CD4-positive, CD25-positive, alpha-beta regulatory T cell (primary cell): Measurements from ENCODE around the gene NSD1. TPM values are rescaled to one million over a fixed set of nuclear protein-coding genes. Genes with fewer than 3 reads are reported as not detected.

Source experiments
- ATAC-seq, 2 donors: fragments of 150-1000 bp; cut with Tn5 transposase; one replicate each; pipeline ENCODE4 v1.10.0; 2021; ENCODE audit warnings: low read depth in 2 of 2, moderate number of reproducible peaks in 2 of 2, moderate library complexity in 1 of 2
- DNase-seq, 3 donors: peaks; one replicate each; pipeline versions ENCODE4 v3.0.0 to v3.0.0-alpha.2; 2012 to 2022; ENCODE audit warnings: mixed read lengths in 1 of 3
- H3K27ac ChIP-seq: one replicate; pipeline ENCODE4 v1.7.0; 2013; ENCODE audit warnings: mild to moderate bottlenecking, low read length; ENCODE audit not compliant: insufficient read depth, poor library complexity, severe bottlenecking
- H3K27me3 ChIP-seq: one replicate; pipeline ENCODE4 v1.7.0; 2013; ENCODE audit warnings: low read length; ENCODE audit not compliant: control insufficient read depth, insufficient read depth
- H3K36me3 ChIP-seq: one replicate; pipeline ENCODE4 v1.7.0; 2013; ENCODE audit warnings: mild to moderate bottlenecking, low read length, moderate library complexity; ENCODE audit not compliant: control insufficient read depth, insufficient read depth
- H3K4me1 ChIP-seq: 2 replicates; pipeline ENCODE4 v1.7.0; 2013; ENCODE audit warnings: mild to moderate bottlenecking, low read length; ENCODE audit not compliant: insufficient read depth, control insufficient read depth, poor library complexity, severe bottlenecking
- H3K4me3 ChIP-seq: one replicate; pipeline ENCODE4 v1.7.0; 2013; ENCODE audit warnings: low read depth, mild to moderate bottlenecking, low read length, moderate library complexity
- H3K9me3 ChIP-seq, 2 experiments: 1 replicate in 1 of 2; 2 replicates in 1 of 2; pipeline ENCODE4 v1.7.0; 2013; ENCODE audit warnings: low read length in 2 of 2, mild to moderate bottlenecking in 1 of 2, moderate library complexity in 1 of 2; ENCODE audit not compliant: control insufficient read depth in 2 of 2
- H3K27ac Mint-ChIP-seq, 3 donors: one replicate each; pipeline ENCODE4 v1.8.0; 2020 to 2022; ENCODE audit warnings: mild to moderate bottlenecking in 3 of 3, mixed read lengths in 3 of 3, moderate library complexity in 2 of 3
- H3K27me3 Mint-ChIP-seq: one replicate; pipeline ENCODE4 v1.8.0; 2022; ENCODE audit warnings: mild to moderate bottlenecking, mixed read lengths
- H3K36me3 Mint-ChIP-seq: one replicate; pipeline ENCODE4 v1.8.0; 2020; ENCODE audit warnings: mixed read lengths
- H3K4me1 Mint-ChIP-seq, 4 donors: one replicate each; pipeline ENCODE4 v1.8.0; 2020 to 2022; ENCODE audit warnings: mixed read lengths in 4 of 4, mild to moderate bottlenecking in 1 of 4
- H3K4me3 Mint-ChIP-seq, 4 donors: one replicate each; pipeline ENCODE4 v1.8.0; 2020 to 2022; ENCODE audit warnings: mild to moderate bottlenecking in 4 of 4, mixed read lengths in 4 of 4, moderate library complexity in 3 of 4
- H3K9me3 Mint-ChIP-seq, 7 donors: one replicate each; pipeline ENCODE4 v1.8.0; 2020 to 2022; ENCODE audit warnings: mixed read lengths in 7 of 7, mild to moderate bottlenecking in 3 of 7, moderate library complexity in 2 of 7
- polyA plus RNA-seq, 4 donors: library from polyadenylated mRNA; unstranded; fragments of 300-500 nt; fragmentation: Illumina TruSeq; gene quantifications; one replicate each; pipeline ENCODE4 v1.2.3, GENCODE V29; 2021
- total RNA-seq: library from RNA; stranded (reverse); gene quantifications from one replicate; pipeline ENCODE4 v1.2.3, GENCODE V29; 2022

NSD1 gene
- total and polyA plus RNA-seq, 5 donors from 2014 or later: 25.9 to 125 (median 41.3) TPM

- Histone ChIP-seq H3K4me3 (no peak overlapping the region), H3K27ac (no peak overlapping the region), H3K4me1 (peaks cover 38% of the 10 kb centered on the region), H3K9me3 (no peaks in the 10 kb centered on the region), H3K36me3 (peaks cover 11% of the 10 kb centered on the region), H3K27me3 (no peaks in the 10 kb centered on the region)
- Mint-ChIP-seq H3K27me3 (no peaks in the 10 kb centered on the region), H3K4me1 (peaks cover 4 to 56% (median 21%) of the 10 kb centered on the region in 4 donors), H3K27ac (peak overlapping the region in 2 of 3 donors; percentile 70 to 76), H3K36me3 (peaks cover 12% of the 10 kb centered on the region), H3K9me3 (no peaks in the 10 kb centered on the region), H3K4me3 (peak overlapping the region; percentile 83 to 95 (median 90))
- DNase-seq (peak in 2 of 3 donors; percentile 24 to 69), ATAC-seq (no peak)
Observed at GRCh38 chr5:177310757-177311391, 177.3 kb downstream of the NSD1 start.

DNA sequence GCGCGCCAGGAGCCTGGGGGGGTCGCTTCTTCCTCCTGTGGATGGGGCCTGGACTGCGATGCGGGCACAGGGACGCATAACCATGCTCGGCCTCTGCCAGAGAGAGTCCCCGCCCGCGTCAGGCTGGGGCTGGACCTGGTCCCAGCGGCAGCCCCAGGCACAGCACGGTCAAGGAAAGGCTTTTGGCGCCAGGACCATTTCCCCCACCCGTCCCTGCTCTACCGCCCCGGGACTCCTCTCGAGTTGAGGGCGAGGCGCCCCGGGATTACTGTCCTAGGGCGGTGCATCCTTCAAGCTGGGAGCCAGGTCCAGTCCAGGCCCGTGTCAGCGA, 177.8 kb downstream of the NSD1 start:
- Mint-ChIP-seq H3K27ac (peak overlapping the region in 1 of 3 donors; percentile 55), H3K27me3 (no peaks in the 10 kb centered on the region), H3K9me3 (no peaks in the 10 kb centered on the region), H3K4me3 (peak overlapping the region; percentile 72 to 95 (median 84)), H3K36me3 (peaks cover 7% of the 10 kb centered on the region), H3K4me1 (peaks cover 4 to 53% (median 18%) of the 10 kb centered on the region in 4 donors)
- H3K4me1 ChIP-seq: peaks cover 36% of the 10 kb centered on the region
- no peak for ATAC-seq
- H3K36me3 ChIP-seq: peaks cover 6% of the 10 kb centered on the region
- no peak for DNase-seq
- no peaks in the 10 kb centered on the region for H3K9me3 ChIP-seq
- no peak overlapping the region for H3K4me3 ChIP-seq
- H3K27ac ChIP-seq: peak overlapping the region; percentile 67
- no peaks in the 10 kb centered on the region for H3K27me3 ChIP-seq

DNA sequence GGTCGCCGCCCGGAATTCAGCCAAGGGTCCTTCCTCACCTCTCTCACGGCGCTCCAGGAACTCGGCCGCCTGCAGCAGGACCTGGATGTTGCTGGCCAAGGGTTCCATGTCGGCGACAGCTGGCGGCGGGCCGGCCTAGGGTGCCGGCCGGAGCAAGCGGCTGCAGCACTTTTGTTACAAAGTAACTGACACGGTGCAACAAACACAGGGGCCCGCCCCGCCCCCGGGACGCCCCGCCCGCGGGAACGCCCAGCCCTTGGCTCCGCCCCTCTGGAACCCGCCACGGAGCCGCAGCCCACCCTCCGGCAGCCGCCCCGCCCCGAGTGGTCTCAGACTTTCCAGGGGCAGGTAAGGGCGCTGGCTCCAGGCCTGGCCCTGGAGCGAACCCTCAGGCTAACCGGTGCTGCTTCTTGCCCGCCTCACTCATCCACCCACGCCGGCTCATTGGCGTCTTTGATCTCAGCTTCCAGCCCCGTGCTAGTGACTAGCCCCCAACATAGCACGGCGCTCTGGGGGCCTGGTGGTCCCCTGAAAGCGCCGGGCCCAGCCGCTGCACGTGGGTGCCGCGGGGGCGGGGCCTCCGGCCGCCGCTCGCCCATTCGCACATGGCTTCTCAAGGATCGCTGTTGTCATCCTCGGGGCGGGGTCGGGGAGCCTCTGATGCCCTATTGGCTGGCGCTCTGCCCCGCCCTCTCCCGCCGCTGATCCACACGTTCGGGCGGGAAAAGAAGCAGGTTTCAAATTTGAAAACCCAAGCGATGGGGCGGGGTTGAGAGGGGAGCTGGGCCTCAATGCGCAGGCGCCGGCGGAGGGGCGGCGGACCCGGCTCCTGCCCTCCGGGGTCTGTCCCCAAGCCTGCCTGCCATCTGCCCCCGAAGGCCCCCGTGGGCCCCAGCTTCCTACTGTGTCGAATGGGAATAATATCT, 178.4 kb downstream of the NSD1 start, which contains the start of gene MXD3:
TSS of gene MXD3 (minus strand) at position 176 of the 926 bp plus-strand sequence. CDS start at position 108, 68 bp downstream.
- ATAC-seq (peak; percentile 90), DNase-seq (peak; percentile 93 to 97 (median 93))
- no peaks in the 10 kb centered on the region for H3K27me3 Mint-ChIP-seq
- H3K36me3 ChIP-seq: peaks cover under 1% of the 10 kb centered on the region
- no peaks in the 10 kb centered on the region for H3K9me3 ChIP-seq
- H3K36me3 Mint-ChIP-seq: peaks cover under 1% of the 10 kb centered on the region
- H3K9me3 Mint-ChIP-seq: no peaks in the 10 kb centered on the region
- peak within 1 kb of the TSS; percentile 83 to 96 (median 94) for H3K4me3 Mint-ChIP-seq
- H3K27ac ChIP-seq: peak within 1 kb of the TSS; percentile 67
- peaks cover 36% of the 10 kb centered on the region for H3K4me1 ChIP-seq
- peak within 1 kb of the TSS; percentile 70 to 77 (median 76) for H3K27ac Mint-ChIP-seq
- H3K4me3 ChIP-seq: peak within 1 kb of the TSS; percentile 68
- H3K4me1 Mint-ChIP-seq: peaks cover 4 to 47% (median 16%) of the 10 kb centered on the region in 4 donors
- no peaks in the 10 kb centered on the region for H3K27me3 ChIP-seq

GRCh38 chr5:177312649-177313181, 179.1 kb downstream of the NSD1 start:
- peak overlapping the region; percentile 68 for H3K4me3 ChIP-seq
- Mint-ChIP-seq H3K36me3 (no peaks in the 10 kb centered on the region), H3K27ac (peak overlapping the region in 1 of 3 donors; percentile 42), H3K4me1 (peaks cover 4 to 47% (median 16%) of the 10 kb centered on the region in 4 donors), H3K4me3 (peak overlapping the region; percentile 74 to 95 (median 85)), H3K9me3 (no peaks in the 10 kb centered on the region), H3K27me3 (no peaks in the 10 kb centered on the region)
- peaks cover 36% of the 10 kb centered on the region for H3K4me1 ChIP-seq
- no peaks in the 10 kb centered on the region for H3K27me3 ChIP-seq
- peak in 1 of 3 donors; percentile 82 for DNase-seq
- peak overlapping the region; percentile 67 for H3K27ac ChIP-seq
- no peaks in the 10 kb centered on the region for H3K36me3 ChIP-seq
- peak; percentile 2 to 5 for ATAC-seq
- no peaks in the 10 kb centered on the region for H3K9me3 ChIP-seq

DNA sequence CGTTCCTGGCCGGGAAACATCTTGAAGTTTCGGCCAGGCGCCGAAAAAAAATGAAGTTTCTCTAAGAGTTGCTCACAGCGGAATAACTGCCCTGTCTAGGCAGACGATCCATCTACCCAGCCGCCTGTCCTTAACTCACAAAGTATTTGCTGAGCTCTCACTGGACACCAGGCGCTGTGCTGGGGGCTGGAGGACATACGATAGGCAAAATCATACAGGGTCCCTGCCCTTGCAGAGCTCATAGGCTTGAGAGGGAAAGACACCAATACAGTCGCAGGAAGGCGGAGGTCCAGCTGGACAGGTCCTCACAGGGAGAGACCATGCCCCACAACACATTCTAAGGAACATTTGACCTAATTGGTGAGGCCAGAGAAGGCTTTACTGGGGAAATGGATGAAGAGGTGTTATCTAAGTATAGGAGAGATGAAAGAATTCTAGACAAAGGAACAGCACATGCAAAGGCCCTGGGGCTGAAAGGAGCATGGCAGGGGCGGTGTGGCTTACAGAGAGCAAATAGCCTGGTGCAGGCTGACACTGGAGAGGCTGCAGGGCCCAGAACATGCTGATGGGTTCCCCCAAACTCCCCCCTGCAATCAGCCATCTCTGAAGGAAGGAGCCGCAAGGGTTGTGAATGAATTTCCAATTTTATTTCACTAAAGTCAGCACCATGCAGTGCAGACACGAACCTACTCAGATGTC, 180.1 kb downstream of the NSD1 start:
- Mint-ChIP-seq H3K4me3 (peak overlapping the region in 1 of 4 donors; percentile 58), H3K36me3 (no peaks in the 10 kb centered on the region), H3K9me3 (no peaks in the 10 kb centered on the region), H3K4me1 (peaks cover 4 to 49% (median 22%) of the 10 kb centered on the region in 4 donors), H3K27me3 (no peaks in the 10 kb centered on the region), H3K27ac (no peak overlapping the region)
- no peaks in the 10 kb centered on the region for H3K27me3 ChIP-seq
- no peak overlapping the region for H3K27ac ChIP-seq
- no peaks in the 10 kb centered on the region for H3K9me3 ChIP-seq
- no peaks in the 10 kb centered on the region for H3K36me3 ChIP-seq
- H3K4me3 ChIP-seq: no peak overlapping the region
- H3K4me1 ChIP-seq: peaks cover 36% of the 10 kb centered on the region
- DNase-seq (no peak), ATAC-seq (no peak)

GRCh38 chr5:177314376-177315342, 181.1 kb downstream of the NSD1 start:
- H3K36me3 Mint-ChIP-seq: peaks cover 7% of the 10 kb centered on the region
- DNase-seq: no peak
- no peak overlapping the region for H3K27ac Mint-ChIP-seq
- Histone ChIP-seq H3K4me3 (no peak overlapping the region), H3K27me3 (no peaks in the 10 kb centered on the region), H3K36me3 (peaks cover 2% of the 10 kb centered on the region), H3K4me1 (peaks cover 33% of the 10 kb centered on the region), H3K9me3 (no peaks in the 10 kb centered on the region), H3K27ac (no peak overlapping the region)
- H3K4me1 Mint-ChIP-seq: peaks cover 4 to 42% (median 20%) of the 10 kb centered on the region in 4 donors
- H3K4me3 Mint-ChIP-seq: no peak overlapping the region
- ATAC-seq: no peak
- H3K9me3 Mint-ChIP-seq: peaks cover 0 to 4% (median 0%) of the 10 kb centered on the region in 7 donors
- no peaks in the 10 kb centered on the region for H3K27me3 Mint-ChIP-seq
